Activated CD8-positive, alpha-beta T cell treated with anti-CD3 and anti-CD28 coated beads for 36 hours (primary cell): ENCODE data around the gene ZKSCAN8. TPM values are rescaled to one million over a fixed set of nuclear protein-coding genes. Genes with fewer than 3 reads are reported as not detected.

Experiments
- ATAC-seq: fragments of 200-7000 bp; cut with Tn5 transposase; one replicate; pipeline ENCODE4 v1.10.0; 2021; ENCODE audit warnings: mild to moderate bottlenecking, moderate library complexity
- CTCF ChIA-PET: fragments of 350-600 bp; sonication (Branson Sonifier 250); formaldehyde crosslinking; loops from one replicate; lab custom pipeline; 2021; ENCODE audit warnings: antibody characterized with exemption; lab: Charles Lee
- POLR2A ChIA-PET: fragments of 350-600 bp; sonication (Branson Sonifier 250); formaldehyde crosslinking; loops from one replicate; lab custom pipeline; 2021; ENCODE audit warnings: antibody characterized with exemption; lab: Charles Lee
- DNase-seq: peaks from one replicate; pipeline ENCODE4 v3.0.0-alpha.2; 2020
- H3K27ac Mint-ChIP-seq: one replicate; pipeline ENCODE4 v1.8.0; 2021; ENCODE audit warnings: mild to moderate bottlenecking, mixed read lengths
- H3K27me3 Mint-ChIP-seq: one replicate; pipeline ENCODE4 v1.8.0; 2021; ENCODE audit warnings: mixed read lengths
- H3K36me3 Mint-ChIP-seq: one replicate; pipeline ENCODE4 v1.8.0; 2021; ENCODE audit warnings: low read depth, mixed read lengths
- H3K4me1 Mint-ChIP-seq: one replicate; pipeline ENCODE4 v1.8.0; 2021; ENCODE audit warnings: low read depth, mixed read lengths
- H3K4me3 Mint-ChIP-seq: one replicate; pipeline ENCODE4 v1.8.0; 2021; ENCODE audit warnings: mild to moderate bottlenecking, moderate library complexity, mixed read lengths
- H3K9me3 Mint-ChIP-seq: one replicate; pipeline ENCODE4 v1.8.0; 2021; ENCODE audit warnings: mixed read lengths
- intact Hi-C: fragments of 100-400 bp; cut with micrococcal nuclease; formaldehyde crosslinking; loops from one replicate; pipeline ENCODE4 v1.10.0; 2022
- total RNA-seq, 2 experiments: library from RNA; stranded (reverse); gene quantifications; one replicate each; pipeline ENCODE4 v1.2.3, GENCODE V29; 2021
- TF ChIP-seq, protein P1 (sequence below): fragments of 200-600 bp; IDR thresholded peaks from one replicate; pipeline ENCODE4 v1.8.0; 2022; ENCODE audit warnings: antibody characterized with exemption, mild to moderate bottlenecking

Gene ZKSCAN8
- total RNA-seq, 2 experiments from 2014 or later: 18.9 to 20.3 TPM

DNA sequence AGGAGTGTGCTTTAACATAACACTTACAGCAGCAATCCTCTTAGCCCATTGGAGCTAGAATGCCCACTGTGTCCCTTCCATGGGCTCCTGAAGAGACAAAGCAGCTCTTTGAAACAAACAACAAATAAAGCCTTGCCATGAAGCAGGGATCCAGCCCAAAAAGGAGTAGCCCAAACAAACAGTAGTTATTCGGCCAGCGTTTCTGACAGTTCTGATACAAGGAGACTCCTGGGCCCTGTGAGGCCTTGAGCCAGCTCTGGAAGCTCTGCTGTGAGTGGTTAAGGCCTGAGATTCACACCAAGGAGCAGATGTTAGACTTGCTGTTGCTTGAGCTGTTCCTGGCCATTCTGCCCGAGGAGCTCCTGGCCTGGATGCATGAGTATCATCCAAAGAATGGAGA lies 34.2 kb upstream of the ZKSCAN8 start:
- H3K4me1 Mint-ChIP-seq: peaks cover 5% of the 10 kb centered on the region
- DNase-seq (no peak), ATAC-seq (no peak)
- intact Hi-C loops: no loop called here
- CTCF ChIA-PET: no interaction called here
- no peak overlapping the region for H3K4me3 Mint-ChIP-seq
- H3K9me3 Mint-ChIP-seq: peaks cover 3% of the 10 kb centered on the region
- H3K36me3 Mint-ChIP-seq: no peaks in the 10 kb centered on the region
- TF ChIP-seq, protein P1, sequence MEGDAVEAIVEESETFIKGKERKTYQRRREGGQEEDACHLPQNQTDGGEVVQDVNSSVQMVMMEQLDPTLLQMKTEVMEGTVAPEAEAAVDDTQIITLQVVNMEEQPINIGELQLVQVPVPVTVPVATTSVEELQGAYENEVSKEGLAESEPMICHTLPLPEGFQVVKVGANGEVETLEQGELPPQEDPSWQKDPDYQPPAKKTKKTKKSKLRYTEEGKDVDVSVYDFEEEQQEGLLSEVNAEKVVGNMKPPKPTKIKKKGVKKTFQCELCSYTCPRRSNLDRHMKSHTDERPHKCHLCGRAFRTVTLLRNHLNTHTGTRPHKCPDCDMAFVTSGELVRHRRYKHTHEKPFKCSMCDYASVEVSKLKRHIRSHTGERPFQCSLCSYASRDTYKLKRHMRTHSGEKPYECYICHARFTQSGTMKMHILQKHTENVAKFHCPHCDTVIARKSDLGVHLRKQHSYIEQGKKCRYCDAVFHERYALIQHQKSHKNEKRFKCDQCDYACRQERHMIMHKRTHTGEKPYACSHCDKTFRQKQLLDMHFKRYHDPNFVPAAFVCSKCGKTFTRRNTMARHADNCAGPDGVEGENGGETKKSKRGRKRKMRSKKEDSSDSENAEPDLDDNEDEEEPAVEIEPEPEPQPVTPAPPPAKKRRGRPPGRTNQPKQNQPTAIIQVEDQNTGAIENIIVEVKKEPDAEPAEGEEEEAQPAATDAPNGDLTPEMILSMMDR: no peak
- H3K27me3 Mint-ChIP-seq: peaks cover 5% of the 10 kb centered on the region
- POLR2A ChIA-PET: no interaction called here
- H3K27ac Mint-ChIP-seq: no peak overlapping the region

DNA sequence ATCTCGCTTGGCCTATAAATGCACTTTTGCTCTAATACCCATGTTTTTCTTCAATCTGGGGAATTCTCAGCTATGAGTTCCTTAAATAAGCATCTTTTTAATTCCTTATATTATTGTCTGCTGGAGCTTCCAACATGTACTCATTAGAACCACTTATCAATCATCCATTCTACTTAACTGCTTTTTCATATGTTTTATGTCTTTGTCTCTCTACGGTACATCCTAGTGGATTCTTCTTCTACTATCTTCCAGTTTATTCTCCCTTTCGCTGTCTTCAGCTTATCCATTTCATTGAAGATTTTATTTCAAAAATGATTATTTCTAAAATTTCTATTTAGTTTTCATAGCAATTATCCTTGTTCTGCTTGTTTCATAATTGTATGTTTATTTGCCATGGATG lies 29.7 kb upstream of the ZKSCAN8 start:
- no peak for DNase-seq
- Mint-ChIP-seq H3K4me3 (no peak overlapping the region), H3K36me3 (peaks cover 25% of the 10 kb centered on the region), H3K27ac (no peak overlapping the region), H3K27me3 (peaks cover 4% of the 10 kb centered on the region), H3K4me1 (no peaks in the 10 kb centered on the region), H3K9me3 (no peaks in the 10 kb centered on the region)
- ChIA-PET CTCF (interaction anchor here (0.6 to 1.8 kb wide), 2 partner anchors 13 to 244 kb away, joined by 3 to 4 read pairs; no protein-coding TSS in a partner anchor), POLR2A (no interaction called here)
- TF ChIP-seq, protein P1: no peak
- intact Hi-C loops: no loop called here
- ATAC-seq: no peak

DNA sequence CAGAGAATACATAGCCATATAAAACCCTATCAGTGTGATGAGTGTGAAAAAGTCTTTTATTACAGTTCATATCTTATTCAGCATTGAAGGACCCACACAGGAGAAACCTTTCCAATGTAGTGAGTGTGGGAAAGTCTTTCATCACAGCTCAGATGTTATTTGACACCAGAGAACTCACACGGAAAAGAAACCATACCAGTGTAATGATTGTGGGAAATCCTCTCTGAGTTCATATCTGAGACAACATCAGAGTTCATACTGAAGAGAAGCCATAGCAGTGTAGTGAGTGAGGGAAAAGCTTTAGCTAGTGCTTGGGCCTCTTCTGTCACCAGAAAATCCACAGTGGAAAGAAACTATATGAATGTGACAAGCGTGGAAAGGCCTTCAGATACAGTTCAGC lies 25.9 kb upstream of the ZKSCAN8 start:
- H3K27ac Mint-ChIP-seq: no peak overlapping the region
- no peak overlapping the region for H3K4me3 Mint-ChIP-seq
- ATAC-seq (no peak), DNase-seq (no peak)
- CTCF ChIA-PET: no interaction called here
- H3K36me3 Mint-ChIP-seq: peaks cover 41% of the 10 kb centered on the region
- POLR2A ChIA-PET: no interaction called here
- TF ChIP-seq, protein P1: no peak
- no peaks in the 10 kb centered on the region for H3K4me1 Mint-ChIP-seq
- no peaks in the 10 kb centered on the region for H3K27me3 Mint-ChIP-seq
- intact Hi-C loops: no loop called here
- no peaks in the 10 kb centered on the region for H3K9me3 Mint-ChIP-seq

DNA sequence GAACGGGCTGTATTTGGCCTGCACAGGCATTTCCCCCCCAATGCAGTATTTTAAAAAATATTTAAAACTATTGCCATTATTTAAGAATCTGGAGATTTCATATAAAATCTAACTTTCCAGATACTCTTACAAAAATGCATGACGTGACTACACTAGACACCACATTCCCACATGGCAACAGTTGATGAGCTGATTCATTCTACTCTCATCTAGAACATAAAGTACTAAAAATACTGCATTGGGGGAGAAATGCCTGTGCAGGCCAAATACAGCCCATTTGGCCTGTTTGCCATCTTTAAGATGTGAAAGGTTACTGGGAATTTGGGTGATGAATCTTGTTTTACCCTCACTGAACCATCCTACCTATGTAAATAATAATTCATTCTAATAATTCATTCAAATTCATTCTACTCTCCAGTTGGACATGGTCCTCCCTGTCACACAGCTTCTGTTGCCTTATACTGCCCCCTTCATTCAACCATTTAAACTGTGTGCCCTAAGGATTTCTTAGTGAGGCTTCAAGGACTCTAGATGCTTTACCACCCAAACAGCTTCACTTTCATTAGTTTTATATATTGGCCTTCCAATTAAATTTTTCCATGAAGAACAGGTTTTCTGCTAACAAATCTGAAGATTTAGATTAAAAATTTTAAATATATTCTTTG lies 24.2 kb upstream of the ZKSCAN8 start:
- peaks cover 47% of the 10 kb centered on the region for H3K36me3 Mint-ChIP-seq
- ATAC-seq: no peak

DNA sequence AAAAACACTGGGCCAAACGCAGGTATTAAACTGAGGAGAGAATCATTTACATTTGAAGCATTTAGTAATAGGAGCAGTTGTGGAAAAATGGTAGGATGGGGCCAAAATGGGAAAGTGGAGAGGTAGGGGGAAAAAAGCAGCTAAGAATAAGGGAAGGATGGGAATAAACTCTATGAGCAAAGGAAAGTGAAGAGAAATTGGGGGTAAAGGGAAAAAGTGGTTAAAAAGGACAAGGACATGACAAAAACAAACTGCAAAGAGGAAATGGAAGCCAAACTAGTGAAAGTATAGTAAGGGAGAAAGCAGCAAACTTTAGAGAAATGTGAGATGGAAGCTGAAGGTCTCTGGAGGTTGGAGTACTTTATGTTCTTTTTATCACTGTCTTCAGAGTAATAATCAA lies 23.5 kb upstream of the ZKSCAN8 start:
- ChIA-PET CTCF (interaction anchor here (1.1 kb wide), 1 partner anchor 13 kb away, joined by 4 read pairs; no protein-coding TSS in a partner anchor), POLR2A (interaction anchor here (1.2 kb wide), 1 partner anchor 19 kb away, joined by 8 read pairs; no protein-coding TSS in a partner anchor)
- TF ChIP-seq, protein P1: no peak
- DNase-seq: no peak
- no peak overlapping the region for H3K27ac Mint-ChIP-seq
- H3K4me1 Mint-ChIP-seq: peaks cover 1% of the 10 kb centered on the region
- H3K9me3 Mint-ChIP-seq: no peaks in the 10 kb centered on the region
- H3K36me3 Mint-ChIP-seq: peaks cover 51% of the 10 kb centered on the region
- no peaks in the 10 kb centered on the region for H3K27me3 Mint-ChIP-seq
- H3K4me3 Mint-ChIP-seq: no peak overlapping the region
- intact Hi-C loops: no loop called here
- no peak for ATAC-seq

More for the DNA sequence above, 24.2 kb upstream of the ZKSCAN8 start:
- H3K4me1 Mint-ChIP-seq: no peaks in the 10 kb centered on the region
- no peak overlapping the region for H3K27ac Mint-ChIP-seq
- H3K9me3 Mint-ChIP-seq: no peaks in the 10 kb centered on the region
- ChIA-PET CTCF (interaction anchor here (1.0 to 1.6 kb wide), 3 partner anchors 9 to 239 kb away, joined by 3 to 4 read pairs (median 3); no protein-coding TSS in a partner anchor), POLR2A (interaction anchor here (0.7 to 1.2 kb wide), 2 partner anchors 19 to 71 kb away, joined by 3 to 8 read pairs; no protein-coding TSS in a partner anchor)
- TF ChIP-seq, protein P1: no peak
- intact Hi-C loops: no loop called here
- no peak overlapping the region for H3K4me3 Mint-ChIP-seq
- no peaks in the 10 kb centered on the region for H3K27me3 Mint-ChIP-seq
- DNase-seq: no peak
